ENCODE results near the gene NEMF. TPM values are rescaled to one million over a fixed set of nuclear protein-coding genes. Genes with fewer than 3 reads are reported as not detected.

Gene NEMF
- total and polyA plus RNA-seq, 2 donors (not counting 1 experiment from before 2014, with no cell fraction given) = 26.7 to 127 TPM

GRCh38 chr14:49867831-49868719 is 15.5 kb upstream of the NEMF start:
- H3K9ac ChIP-seq (ENCODE audit: low read length) = peak overlapping the region; percentile 78
- no peaks in the 10 kb centered on the region for H4K20me1 ChIP-seq (ENCODE audit: control insufficient read depth, insufficient read depth, low read length, poor library complexity, severe bottlenecking)
- Mint-ChIP-seq H3K4me1 (peaks cover 39% of the 10 kb centered on the region), H3K9me3 (ENCODE audit: insufficient read depth) (no peaks in the 10 kb centered on the region), H3K27ac (peak overlapping the region; percentile 99), H3K4me3 (peak overlapping the region; percentile 91), H3K27me3 (no peaks in the 10 kb centered on the region)
- peak; percentile 98 for DNase-seq
- TF ChIP-seq EZH2 (IDR thresholded peaks at IDR 0.05; ENCODE audit: borderline replicate concordance, insufficient read depth, low read depth, low read length, poor library complexity, severe bottlenecking) (no peak), CTCF (IDR thresholded peaks at IDR 0.05) (no peak)
- no peaks in the 10 kb centered on the region for H3K9me3 ChIP-seq (ENCODE audit: control extremely low read depth in 1 of 3, control insufficient read depth in 2 of 3, insufficient read depth in 1 of 3, low read length in 2 of 3)
- ChIA-PET CTCF (interaction anchor here (0.6 to 10.0 kb wide), 24 partner anchors 8 to 992 kb away, joined by 3 to 182 read pairs (median 4); partner anchors contain the start of genes ARF6, NEMF, RPS29 and VCPKMT), POLR2A (interaction anchor here (0.6 to 3.9 kb wide), 24 partner anchors 13 to 370 kb away, joined by 3 to 45 read pairs (median 4); partner anchors contain the start of genes ARF6, MGAT2, RPL36AL and VCPKMT)
- intact Hi-C loops (cut with micrococcal nuclease) = loop anchor here (1.0 to 10.0 kb wide), 4 partner anchors 24 to 957 kb away; no protein-coding TSS in a partner anchor
- H3K4me2 ChIP-seq (replicated peaks; ENCODE audit: low read depth, low read length, poor library complexity, severe bottlenecking) = peak overlapping the region; percentile 83
- peak overlapping the region; percentile 77 for H2AFZ ChIP-seq (ENCODE audit: insufficient read depth, low read depth, low read length, poor library complexity, severe bottlenecking)
- H3K27ac ChIP-seq (ENCODE audit: low read length in 2 of 2) = peak overlapping the region; percentile 89 to 96
- H3K36me3 ChIP-seq (replicated peaks in 1 of 2; ENCODE audit: control extremely low read depth in 1 of 2, control insufficient read depth in 1 of 2, extremely low read depth in 1 of 2, insufficient read depth in 2 of 2, low read length in 1 of 2) = no peaks in the 10 kb centered on the region
- peaks cover 60 to 66% of the 10 kb centered on the region in 2 donors for H3K4me1 ChIP-seq (ENCODE audit: control insufficient read depth in 2 of 2, insufficient read depth in 2 of 2, low read length in 2 of 2)
- H3K79me2 ChIP-seq (ENCODE audit: control insufficient read depth, insufficient read depth, low read length) = peaks cover 25% of the 10 kb centered on the region
- ATAC-seq (ENCODE audit: low read depth) = peak; percentile 87
- 1% methylated on average over 42 of the region's 57 CpGs for WGBS (ENCODE audit: insufficient coverage)
- no peaks in the 10 kb centered on the region for H3K27me3 ChIP-seq (replicated peaks in 1 of 4; ENCODE audit: control extremely low read depth in 1 of 4, control insufficient read depth in 3 of 4, insufficient read depth in 4 of 4, low read length in 3 of 4)
- peak overlapping the region; percentile 47 to 72 (median 62) for H3K4me3 ChIP-seq (ENCODE audit: control extremely low read depth in 1 of 5, extremely low read depth in 1 of 5, insufficient read depth in 1 of 5, low read depth in 2 of 5, low read length in 4 of 5)

Data from B cell (primary cell).